HK-2 (cell line): ENCODE data around the gene GDPD1.
"Not testable (repeated sequence)": the region's sequence is repeated elsewhere in the genome, so short reads cannot be mapped to it uniquely, and the experiment has no call there.

Experiments used
- DNase-seq: peaks from one replicate; pipeline ENCODE4 v3.0.0-alpha.2; 2018; ENCODE audit not compliant: unreplicated experiment

Gene GDPD1

DNA sequence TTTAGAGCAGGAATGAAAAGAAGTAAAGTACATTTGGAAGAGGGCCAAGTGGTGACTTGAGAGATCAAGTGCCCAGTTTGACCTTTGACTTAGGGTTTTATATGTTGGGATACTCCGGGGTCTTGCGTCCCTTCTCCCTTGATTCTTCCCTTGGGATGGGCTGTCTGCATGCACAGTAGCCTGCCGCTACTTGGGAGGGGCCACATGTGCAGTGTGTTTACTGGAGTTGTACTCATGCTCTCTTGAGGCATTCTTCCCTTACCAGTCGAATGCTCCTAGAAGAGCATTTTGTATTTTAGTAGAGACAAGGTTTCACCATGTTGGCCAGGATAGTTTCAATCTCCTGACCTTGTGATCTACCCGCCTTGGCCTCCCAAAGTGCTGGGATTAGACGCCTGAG lies 23.8 kb downstream of the GDPD1 start:
- no peak for DNase-seq

DNA sequence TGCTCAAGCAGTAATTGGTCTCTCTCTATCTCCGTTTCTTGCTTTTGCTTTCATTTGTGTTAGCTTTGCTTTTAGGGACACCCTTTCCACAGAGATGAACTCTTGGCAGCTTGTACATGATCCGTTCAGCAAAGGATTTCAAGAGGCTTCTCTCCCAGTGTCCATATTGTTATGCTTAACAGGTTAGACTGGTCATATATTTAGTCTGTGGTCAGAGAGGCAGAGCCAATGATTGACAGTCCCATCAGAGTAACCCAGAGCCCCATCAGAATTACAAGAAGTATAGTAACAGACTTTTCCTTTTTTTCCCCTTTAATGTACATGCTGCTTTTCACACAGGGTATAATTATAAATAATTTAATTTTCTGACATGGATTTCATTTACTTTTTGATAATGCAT lies 34.4 kb downstream of the GDPD1 start:
- no peak for DNase-seq

DNA sequence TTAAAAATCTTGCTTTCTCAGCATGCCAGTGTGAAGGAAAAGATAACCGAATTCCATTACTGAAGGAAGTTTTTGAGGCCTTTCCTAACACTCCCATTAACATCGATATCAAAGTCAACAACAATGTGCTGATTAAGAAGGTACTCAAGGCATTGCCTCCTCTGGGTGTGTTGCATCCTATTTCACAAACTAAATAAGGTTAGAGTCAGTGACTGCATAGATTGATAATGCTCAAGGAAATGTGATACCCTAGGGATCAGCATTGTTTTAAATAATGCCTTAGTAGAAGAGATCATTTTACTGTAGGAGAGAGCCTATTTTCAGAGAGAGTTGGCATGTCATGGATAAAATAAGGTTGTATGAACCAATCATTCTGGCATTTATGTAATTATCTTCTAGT lies 36.8 kb downstream of the GDPD1 start:
- DNase-seq = no peak

DNA sequence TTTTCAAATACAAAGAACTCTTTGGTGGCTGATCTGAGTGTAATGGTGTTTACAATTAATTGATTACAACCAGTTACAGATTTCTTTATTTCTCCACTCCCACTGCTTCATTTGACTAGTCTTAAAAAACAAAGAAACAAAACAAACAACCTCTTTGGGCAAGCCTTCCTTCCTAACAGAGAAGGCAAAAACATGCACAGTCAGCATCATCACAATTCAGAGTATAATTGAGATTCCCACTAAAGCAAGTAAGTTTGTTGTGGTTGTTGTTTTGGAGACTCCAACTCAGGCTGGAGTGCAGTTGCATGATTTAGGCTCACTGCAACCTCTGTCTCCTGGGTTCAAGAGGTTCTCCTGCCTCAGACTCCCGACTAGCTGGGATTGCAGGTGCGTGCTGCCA lies 40.4 kb downstream of the GDPD1 start:
- no peak for DNase-seq

DNA sequence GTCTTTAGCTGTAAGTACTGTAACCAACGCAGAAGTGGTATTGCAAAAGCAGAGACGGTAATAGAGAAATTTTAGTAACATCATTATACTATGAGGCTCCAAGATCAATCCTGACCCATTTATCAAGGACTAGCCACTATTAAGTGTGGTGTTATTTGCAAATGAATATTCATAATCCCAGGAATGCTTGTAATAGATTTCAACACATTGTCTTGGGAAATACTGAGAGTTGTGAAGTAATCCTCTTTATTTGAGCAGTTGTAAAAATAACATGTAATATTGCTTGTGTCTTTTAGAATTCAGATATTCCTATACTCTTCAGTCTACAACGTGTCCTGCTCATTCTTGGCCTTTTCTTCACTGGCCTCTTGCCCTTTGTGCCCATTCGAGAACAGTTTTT lies 46.4 kb downstream of the GDPD1 start:
- DNase-seq = no peak

DNA sequence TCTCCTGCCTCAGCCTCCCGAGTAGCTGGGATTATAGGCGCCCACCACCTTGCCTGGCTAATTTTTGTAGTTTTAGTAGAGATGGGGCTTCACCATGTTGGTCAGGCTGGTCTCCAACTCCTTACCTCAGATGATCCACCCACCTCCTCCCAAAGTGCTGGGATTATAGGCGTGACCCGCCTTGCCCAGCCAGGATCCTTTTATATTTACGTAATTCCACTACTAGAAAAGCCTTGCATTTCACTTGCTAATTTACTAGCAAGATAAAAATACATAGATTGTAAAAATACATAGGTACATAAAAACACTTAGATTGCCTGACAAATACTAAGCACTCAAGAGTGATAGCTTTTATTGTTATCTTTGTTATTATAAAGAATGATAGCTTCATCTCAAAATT lies 47.5 kb downstream of the GDPD1 start:
- no peak for DNase-seq

DNA sequence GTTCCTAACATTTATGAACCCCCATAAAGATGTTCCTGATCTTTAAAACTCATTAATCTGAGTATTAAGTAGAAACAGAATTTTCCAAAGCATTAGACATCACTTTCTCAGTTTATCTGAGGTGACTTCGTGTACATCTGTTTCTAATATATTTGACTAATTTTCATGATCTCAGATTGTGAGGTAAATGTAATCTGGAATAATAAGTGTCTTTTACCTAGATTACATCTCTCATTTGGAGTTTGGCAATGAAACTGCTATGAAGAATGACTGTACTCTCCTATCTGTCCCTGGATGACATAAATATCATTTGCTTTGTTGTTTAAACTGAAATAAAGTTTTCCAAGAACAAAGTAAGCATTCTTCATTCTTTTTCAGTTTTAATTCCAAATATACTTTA lies 55.3 kb downstream of the GDPD1 start:
- DNase-seq = no peak

DNA sequence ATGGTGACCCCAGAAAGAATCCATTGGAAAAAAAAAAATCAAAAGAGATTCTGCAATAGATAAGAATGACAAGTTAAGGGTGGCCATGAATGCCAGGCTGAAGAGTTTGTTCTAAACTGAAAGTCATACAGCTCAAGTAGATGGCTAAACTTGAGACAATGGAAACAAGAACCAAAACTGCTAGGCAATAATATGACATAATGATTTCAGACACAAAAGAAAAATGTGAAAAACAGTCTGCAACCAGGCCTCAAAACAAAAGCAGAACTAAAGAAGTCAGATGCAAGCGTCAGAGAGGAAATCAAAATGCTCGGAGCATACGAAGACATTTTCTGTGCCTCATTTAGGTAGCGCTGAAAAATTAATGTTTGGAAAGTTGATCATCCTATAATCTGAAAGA lies 56.7 kb downstream of the GDPD1 start:
- DNase-seq = no peak

DNA sequence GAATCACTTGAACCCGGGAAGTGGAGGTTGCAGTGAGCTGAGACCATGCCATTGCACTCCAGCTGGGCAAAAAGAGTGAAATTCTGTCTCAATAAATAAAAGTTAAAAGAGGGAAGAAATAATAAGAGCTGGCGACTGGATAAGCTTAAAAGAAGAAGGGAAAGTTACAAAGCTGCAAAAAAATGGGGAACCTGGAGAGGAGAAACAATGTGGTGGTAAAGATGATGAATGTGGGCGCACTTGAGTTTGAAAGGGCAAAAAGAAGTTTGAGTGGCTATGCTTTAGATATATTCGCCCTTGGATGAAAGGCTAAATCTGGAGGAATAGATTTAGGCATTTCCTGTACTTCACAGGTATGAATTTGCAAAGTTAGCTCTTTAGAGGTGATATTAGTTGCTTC lies 58.1 kb downstream of the GDPD1 start:
- DNase-seq = no peak

DNA sequence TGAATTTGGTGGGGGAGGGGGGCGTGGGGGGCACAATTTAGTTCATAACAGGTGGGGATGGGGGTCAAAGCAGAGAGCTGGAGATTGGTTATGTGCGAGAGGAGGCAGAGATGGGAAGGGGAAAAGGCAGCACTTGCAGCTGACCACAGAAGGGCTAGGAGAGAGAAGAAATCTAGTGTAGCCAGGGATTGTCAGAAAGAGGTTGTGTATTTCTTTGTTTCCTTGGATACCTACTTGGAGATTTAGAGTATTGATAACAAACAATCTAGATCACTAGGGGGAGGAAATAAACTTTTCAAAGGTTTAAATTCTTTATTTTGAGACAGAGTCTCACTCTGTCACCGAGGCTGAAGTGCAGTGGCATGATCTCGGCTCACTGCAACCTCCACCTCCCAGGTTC lies 64.0 kb downstream of the GDPD1 start:
- no peak for DNase-seq

DNA sequence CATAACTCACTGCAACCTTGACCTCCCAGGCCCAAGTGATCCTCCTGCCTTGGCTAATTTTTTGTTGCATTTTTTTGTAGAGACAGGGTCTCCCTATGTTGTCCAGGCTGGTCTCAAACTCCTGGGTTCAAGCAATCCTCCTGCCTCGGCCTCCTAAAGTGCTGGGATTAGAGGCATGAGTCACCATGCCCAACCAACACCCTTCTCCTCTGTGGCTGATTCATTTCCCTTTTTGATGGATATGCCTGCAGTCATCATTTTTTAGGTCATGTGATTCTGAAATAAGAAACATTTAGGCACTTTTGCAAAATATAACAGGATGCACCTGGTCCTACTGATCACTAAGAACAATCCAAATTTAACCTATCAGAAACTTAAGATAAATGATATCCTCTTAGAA lies 67.1 kb downstream of the GDPD1 start:
- DNase-seq = no peak

DNA sequence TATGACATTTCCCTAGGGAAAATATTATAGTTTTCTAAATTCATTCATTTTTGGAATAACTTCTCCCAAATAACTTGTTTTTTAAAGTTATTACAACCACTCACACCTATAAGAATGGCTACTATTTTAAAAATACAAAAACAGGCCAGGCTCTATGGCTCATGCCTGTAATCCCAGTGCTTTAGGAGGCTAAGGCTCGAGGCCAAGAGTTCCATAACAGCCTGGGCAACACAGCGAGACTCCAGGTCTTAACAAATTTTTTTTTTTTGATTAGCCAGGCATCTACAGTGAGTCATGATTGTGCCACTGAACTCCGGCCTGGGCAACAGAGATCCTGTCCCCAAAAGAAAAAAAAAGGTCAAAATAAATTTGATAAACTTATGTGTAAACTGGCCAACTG lies 67.6 kb downstream of the GDPD1 start:
- no peak for DNase-seq

DNA sequence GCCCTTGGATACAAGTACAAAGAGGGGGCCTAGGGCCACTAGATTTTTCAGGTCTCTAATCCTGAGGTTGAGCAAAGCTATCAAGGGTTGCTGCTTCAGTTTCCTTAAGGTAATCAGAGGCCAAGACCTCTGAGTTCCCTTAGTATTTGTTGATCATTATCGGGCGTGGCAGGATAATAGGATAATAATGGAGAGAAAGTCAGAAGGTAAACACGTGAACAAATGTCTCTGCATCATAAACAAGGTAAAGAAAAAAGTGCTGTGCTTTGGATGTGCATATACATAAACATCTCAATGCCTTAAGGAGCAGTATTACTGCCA lies 69.6 kb downstream of the GDPD1 start:
- no peak for DNase-seq

DNA sequence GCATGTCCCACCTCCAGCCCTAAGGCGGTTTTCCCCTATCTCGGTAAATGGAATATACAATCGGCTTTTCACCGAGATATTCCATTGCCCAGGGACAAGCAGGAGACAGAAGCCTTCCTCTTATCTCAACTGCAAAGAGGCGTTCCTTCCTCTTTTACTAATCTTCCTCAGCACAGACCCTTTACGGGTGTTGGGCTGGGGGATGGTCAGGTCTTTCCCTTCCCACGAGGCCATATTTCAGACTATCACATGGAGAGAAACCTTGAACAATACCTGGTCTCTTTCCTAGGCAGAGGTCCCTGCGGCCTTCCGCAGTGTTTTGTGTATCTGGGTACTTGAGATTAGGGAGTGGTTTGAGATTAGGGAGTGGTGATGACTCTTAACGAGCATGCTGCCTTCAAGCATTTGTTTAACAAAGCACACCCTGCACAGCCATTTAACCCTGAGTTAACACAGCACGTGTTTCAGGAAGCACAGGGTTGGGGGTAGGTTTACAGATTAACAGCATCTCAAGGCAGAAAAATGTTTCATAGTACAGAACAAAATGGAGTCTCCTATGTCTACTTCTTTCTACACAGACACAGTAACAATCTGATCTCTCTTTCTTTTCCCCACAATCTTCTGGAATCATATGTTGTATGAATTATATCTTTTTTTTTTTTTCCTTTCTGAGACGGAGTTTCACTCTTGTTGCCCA lies 70.1 kb downstream of the GDPD1 start:
- DNase-seq = not testable (repeated sequence)

DNA sequence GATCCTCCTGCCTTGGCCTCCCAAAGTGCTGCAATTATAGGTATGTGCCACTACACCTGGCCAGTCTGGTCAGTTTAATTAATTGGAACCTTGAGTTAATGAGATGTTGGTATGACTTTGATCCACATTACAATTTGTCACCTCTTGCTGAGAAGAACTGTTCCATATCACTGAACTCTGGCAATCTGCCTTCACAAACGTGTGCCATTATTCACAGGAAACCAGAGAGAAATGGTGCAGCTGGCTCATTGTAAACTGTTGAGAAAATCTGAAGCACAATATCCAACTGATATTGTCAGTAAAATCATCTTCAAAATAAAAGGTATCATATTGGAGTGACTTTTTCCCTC lies 71.8 kb downstream of the GDPD1 start:
- no peak for DNase-seq

DNA sequence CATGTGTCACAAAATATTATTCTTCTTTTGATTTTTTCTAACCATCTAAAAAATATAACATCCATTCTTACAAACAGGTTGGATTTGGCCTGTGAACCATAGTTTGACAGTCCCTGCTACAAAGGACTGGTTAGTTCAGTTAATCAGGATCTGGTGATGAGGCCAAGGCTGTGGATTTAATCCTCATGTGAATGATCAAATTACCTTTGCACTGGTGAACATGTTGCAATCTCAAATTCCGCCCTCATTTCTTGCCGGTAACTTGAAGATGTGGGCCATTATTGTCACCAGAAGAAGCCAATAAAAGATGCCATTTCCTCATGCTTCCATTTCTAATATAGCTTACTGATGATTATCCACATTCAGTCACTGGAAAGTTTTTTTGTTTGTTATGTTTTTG lies 75.9 kb downstream of the GDPD1 start:
- no peak for DNase-seq

DNA sequence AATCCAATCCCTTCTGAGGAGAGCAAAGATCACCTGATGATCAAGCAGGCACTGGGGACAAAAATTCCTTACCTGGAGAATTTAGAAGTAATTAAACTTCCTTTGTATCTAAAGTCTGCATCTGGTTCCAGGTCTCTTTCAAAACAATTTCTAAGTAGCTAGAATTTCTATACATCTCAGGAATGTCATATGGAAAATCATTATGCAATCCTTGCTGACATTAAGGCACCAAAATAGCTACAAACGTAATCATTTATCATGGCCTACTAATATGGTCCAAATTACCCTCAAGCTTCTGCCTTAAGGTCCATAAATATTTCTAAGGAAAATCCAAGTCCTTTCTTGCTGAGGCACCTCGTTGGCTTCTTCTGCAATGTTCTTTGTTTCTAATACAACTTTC lies 78.2 kb downstream of the GDPD1 start:
- DNase-seq = no peak

DNA sequence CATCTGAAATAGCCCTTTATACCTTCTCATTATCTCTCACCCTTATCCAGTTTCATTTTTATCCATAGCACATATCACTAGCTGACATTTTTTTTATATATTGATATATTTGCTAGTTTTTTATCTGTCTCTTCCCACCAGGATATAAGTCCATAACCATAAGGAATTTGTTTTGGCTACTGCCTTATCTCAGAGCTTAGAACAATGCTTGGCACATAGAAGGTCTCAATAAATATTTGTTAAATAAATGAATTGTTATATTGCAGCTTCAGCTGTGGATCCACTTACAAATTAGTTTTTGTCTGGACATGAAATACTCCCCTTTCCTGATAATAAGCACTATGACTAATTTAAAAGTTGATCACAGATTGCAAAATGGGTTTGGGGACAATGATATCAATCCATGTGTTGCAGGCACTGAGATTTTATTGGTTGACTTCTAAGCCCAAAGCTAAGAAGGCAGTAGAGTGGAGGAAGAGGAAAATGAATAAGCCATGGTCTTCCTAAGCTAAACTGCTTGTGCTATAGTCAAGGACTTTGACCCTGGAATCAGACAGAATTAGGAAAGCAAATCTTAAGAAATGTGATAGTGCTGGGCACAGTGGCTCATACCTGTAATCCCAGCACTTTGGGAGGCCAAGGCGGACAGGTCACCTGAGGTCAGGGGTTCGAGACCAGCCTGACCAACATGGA lies 79.2 kb downstream of the GDPD1 start:
- DNase-seq = no peak

DNA sequence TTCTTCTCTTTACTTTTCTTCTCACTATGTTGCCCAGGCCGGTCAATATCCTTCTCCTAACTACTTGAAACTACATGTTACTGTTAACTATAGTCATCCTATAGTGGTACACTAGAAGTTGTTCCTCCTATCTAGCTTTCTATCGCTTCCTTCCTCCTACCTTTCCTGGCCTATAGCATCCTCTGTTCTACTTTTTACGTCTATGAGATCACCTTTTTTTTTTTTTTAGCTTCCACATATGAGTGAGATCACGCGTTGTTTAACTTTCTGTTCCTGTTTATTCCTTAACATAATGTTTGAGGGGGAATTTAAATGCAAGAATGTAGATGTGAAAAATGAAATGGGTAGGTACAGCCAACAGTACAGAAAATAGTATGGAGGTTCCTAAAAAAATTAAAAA lies 80.6 kb downstream of the GDPD1 start:
- no peak for DNase-seq

DNA sequence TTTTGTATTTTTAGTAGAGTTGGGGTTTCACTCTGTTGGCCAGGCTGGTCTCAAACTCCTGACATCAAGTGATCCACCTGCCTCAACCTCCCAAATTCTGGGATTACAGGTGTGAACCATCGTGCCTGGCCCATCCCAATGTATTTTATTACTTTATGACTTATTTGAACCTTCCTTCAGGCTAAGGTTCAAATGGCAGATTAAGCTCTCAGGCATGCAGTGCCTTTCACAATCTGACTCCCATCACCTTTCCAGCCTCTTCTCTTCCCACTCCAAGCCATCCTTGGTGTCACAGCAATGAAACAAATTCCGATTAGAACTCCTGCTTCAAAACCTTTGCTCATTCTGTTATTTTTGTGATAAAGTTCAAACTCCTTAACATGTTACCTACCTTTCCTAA lies 84.5 kb downstream of the GDPD1 start:
- DNase-seq = no peak

DNA sequence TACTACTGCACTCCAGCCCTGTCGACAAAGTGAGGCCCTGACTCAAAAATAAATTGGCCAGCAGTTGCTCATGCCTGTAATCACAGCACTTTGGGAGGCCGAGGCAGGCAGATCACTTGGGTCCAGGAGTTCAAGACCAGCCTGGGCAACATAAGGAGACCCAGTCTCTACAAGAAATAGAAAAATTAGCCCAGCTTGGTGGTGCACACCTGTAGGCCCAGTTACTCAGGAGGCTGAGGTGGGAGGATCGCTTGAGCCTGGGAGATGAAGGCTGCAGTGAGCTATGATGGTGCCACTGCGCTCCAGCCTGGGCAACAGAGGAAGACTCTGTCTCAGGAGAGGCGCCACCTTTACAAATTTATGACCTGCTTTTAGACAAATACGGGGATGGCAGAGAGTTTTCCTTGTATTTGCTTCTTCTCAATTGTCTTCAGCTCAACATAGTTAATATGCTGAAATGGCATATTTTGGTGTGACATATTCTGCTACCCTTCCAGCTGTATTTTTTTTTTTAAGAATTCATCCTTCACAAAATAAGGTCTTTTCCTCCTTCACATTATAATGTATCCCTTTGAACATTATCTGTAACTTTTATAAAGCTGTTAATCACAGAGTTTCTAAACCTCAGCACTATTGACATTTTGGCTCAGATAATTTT lies 90.1 kb downstream of the GDPD1 start:
- DNase-seq = no peak

DNA sequence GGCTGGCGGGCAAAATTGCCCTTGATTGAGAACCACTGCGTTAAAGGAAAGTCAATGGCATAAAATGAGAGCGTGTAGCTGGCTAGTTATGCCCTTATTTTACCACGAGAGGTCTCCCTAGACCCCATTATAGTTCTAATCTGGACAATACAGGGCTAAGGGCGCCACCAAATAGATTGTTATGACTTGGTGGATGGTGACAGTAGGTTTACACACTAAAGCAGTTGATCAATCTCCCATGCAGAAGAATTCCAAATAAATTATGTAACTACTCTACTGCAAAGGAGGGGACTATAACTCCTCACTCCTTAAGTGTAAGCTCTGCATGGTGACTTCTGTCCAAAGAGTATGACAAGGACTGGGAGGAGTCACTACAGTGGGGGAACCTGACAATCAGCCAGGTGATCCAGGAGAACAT lies 90.7 kb downstream of the GDPD1 start:
- DNase-seq = peak; percentile 24

DNA sequence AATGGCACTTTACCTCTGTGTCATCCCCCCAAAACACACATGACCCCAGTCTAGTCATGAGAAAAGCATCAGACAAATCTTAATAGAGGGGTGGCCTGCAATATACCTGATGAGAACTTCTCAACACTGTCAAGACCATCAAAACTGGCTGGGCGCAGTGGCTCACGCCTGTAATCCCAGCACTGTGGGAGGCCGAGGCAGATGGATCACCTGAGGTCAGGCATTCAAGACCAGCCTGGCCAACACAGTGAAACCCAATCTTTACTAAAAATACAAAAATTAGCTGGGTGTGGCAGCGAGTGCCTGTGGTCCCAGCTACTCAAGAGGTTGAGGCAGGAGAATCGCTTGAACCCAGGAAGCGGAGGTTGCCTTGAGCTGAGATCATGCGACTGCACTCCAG lies 91.2 kb downstream of the GDPD1 start:
- not testable (repeated sequence) for DNase-seq

DNA sequence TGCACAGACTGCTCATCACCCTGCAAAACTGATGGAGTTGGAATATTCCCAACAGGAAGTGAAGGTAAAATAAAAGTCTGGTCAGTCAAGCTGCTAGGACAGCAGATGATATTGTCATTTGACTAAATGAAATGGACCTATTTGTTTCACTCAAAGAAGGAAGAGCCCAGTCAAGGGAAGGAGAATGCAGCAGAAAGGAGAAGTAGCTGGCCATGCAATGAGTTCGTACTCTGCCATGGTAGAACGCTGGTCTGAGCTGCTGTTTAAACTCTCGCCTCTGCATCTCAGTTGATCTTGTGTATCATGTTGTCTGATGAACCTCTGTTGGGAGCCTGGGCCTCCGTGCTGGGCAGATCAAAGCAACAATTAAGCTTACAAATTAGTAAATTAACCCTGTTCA lies 95.6 kb downstream of the GDPD1 start:
- no peak for DNase-seq
